ENCODE measurements around the gene MBD3L5.
A peak's percentile ranks its signal among the peaks of the same experiment; 100 is the strongest.
"Not testable (repeated sequence)": the region's sequence is repeated elsewhere in the genome, so short reads cannot be mapped to it uniquely, and the experiment has no call there.

The MBD3L5 gene

GRCh38 chr19:7030278-7030677 lies at the start of gene MBD3L5:
Gene MBD3L5, plus strand, starts transcription at chr19:7030578. Its CDS starts 34 bp downstream, at chr19:7030612.
- not testable (repeated sequence) for DNase-seq (ENCODE audit: low spot score)

GRCh38 chr19:6983448-6983847 lies 46.9 kb upstream of the MBD3L5 start:
- no peak for DNase-seq (ENCODE audit: low spot score)

GRCh38 chr19:6987850-6988249 lies 42.5 kb upstream of the MBD3L5 start:
- no peak for DNase-seq (ENCODE audit: low spot score)

GRCh38 chr19:6988257-6988656 lies 42.1 kb upstream of the MBD3L5 start:
- no peak for DNase-seq (ENCODE audit: low spot score)

GRCh38 chr19:6995054-6995453 lies 35.3 kb upstream of the MBD3L5 start:
- no peak for DNase-seq (ENCODE audit: low spot score)

- no peak for DNase-seq (ENCODE audit: low spot score)
Measured at GRCh38 chr19:6996810-6997209, 33.6 kb upstream of the MBD3L5 start.

GRCh38 chr19:6997679-6998445 lies 32.5 kb upstream of the MBD3L5 start:
- no peak for DNase-seq (ENCODE audit: low spot score)

GRCh38 chr19:6999933-7000332 lies 30.4 kb upstream of the MBD3L5 start:
- DNase-seq (ENCODE audit: low spot score), result no peak

GRCh38 chr19:7000333-7000732 lies 30.0 kb upstream of the MBD3L5 start:
- DNase-seq (ENCODE audit: low spot score), result no peak

- no peak for DNase-seq (ENCODE audit: low spot score)
Measured at GRCh38 chr19:7000816-7001215, 29.6 kb upstream of the MBD3L5 start.

GRCh38 chr19:7004313-7004931 lies 26.0 kb upstream of the MBD3L5 start:
- no peak for DNase-seq (ENCODE audit: low spot score)

- DNase-seq (ENCODE audit: low spot score), result no peak
Measured at GRCh38 chr19:7006135-7006704, 24.2 kb upstream of the MBD3L5 start.

GRCh38 chr19:7007859-7008258 lies 22.5 kb upstream of the MBD3L5 start:
- DNase-seq (ENCODE audit: low spot score), result no peak

GRCh38 chr19:7010722-7011593 lies 19.4 kb upstream of the MBD3L5 start:
- no peak for DNase-seq (ENCODE audit: low spot score)

- peak; percentile 15 for DNase-seq (ENCODE audit: low spot score)
Measured at GRCh38 chr19:7013678-7014077, 16.7 kb upstream of the MBD3L5 start.

- DNase-seq (ENCODE audit: low spot score), result no peak
Measured at GRCh38 chr19:7018828-7019227, 11.6 kb upstream of the MBD3L5 start.

- DNase-seq (ENCODE audit: low spot score), result not testable (repeated sequence)
Measured at GRCh38 chr19:7021331-7021730, 9.0 kb upstream of the MBD3L5 start, which contains the start of gene MBD3L2B. Gene MBD3L2B, minus strand, starts transcription at chr19:7021431. Its CDS starts 34 bp downstream, at chr19:7021397.

GRCh38 chr19:7028790-7029189 lies 1.6 kb upstream of the MBD3L5 start:
- DNase-seq (ENCODE audit: low spot score), result not testable (repeated sequence)

- DNase-seq (ENCODE audit: low spot score), result not testable (repeated sequence)
Measured at GRCh38 chr19:7040079-7040478, 9.7 kb downstream of the MBD3L5 start, which contains the start of gene MBD3L4. Gene MBD3L4, minus strand, starts transcription at chr19:7040179. Its CDS starts 35 bp downstream, at chr19:7040144.

- DNase-seq (ENCODE audit: low spot score), result not testable (repeated sequence)
Measured at GRCh38 chr19:7041563-7041962, 11.2 kb downstream of the MBD3L5 start.

- DNase-seq (ENCODE audit: low spot score), result not testable (repeated sequence)
Measured at GRCh38 chr19:7049021-7049420, 18.6 kb downstream of the MBD3L5 start, which contains the start of gene MBD3L2. Gene MBD3L2, plus strand, starts transcription at chr19:7049321. Its CDS starts 53 bp downstream, at chr19:7049374.

GRCh38 chr19:7051421-7051820 lies 21.0 kb downstream of the MBD3L5 start:
- not testable (repeated sequence) for DNase-seq (ENCODE audit: low spot score)

All from CD4-positive, alpha-beta T cell treated with Interleukin-2 at 100 ng/mL for 4 hours (primary cell).